Esophagus squamous epithelium (tissue), 4 donors: ENCODE results near the gene SORL1.

Experiments
- POLR2A ChIP-seq, 4 donors: fragments of 450-650 bp; IDR thresholded peaks; one replicate each; pipeline ENCODE4 v1.6.1; 2017; ENCODE audit warnings: antibody characterized with exemption in 4 of 4, mild to moderate bottlenecking in 4 of 4, moderate library complexity in 3 of 4
- TF ChIP-seq, protein P1 (sequence below), 6 experiments: fragments of 450-650 bp in 4 of 6; fragments of 200-600 bp in 2 of 6; sonication (generic) in 2 of 6; IDR thresholded peaks; one replicate each; pipeline ENCODE4 v1.5.1; 2016 to 2019; ENCODE audit warnings: antibody characterized with exemption in 6 of 6, mild to moderate bottlenecking in 4 of 6, moderate library complexity in 4 of 6

DNA sequence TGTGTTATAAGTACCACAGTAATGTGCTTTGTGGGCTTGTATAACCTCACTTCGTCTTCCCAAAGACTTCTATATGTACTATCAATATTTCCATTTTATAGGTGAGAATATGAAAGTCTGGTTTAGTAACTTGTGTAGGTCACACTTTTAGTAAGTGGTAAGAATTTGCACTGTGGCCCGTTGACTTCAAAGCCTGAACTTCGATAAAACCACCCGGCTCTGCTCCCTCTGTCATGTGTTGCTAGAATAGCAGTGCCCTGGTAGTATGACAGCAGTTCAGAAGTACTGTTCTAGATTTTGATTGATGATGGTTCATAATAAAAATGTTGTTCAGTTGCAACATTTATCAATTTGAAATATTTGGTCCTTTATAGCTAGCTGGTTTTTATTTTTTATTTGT is 110.9 kb downstream of the SORL1 start:
- TF ChIP-seq, protein P1, sequence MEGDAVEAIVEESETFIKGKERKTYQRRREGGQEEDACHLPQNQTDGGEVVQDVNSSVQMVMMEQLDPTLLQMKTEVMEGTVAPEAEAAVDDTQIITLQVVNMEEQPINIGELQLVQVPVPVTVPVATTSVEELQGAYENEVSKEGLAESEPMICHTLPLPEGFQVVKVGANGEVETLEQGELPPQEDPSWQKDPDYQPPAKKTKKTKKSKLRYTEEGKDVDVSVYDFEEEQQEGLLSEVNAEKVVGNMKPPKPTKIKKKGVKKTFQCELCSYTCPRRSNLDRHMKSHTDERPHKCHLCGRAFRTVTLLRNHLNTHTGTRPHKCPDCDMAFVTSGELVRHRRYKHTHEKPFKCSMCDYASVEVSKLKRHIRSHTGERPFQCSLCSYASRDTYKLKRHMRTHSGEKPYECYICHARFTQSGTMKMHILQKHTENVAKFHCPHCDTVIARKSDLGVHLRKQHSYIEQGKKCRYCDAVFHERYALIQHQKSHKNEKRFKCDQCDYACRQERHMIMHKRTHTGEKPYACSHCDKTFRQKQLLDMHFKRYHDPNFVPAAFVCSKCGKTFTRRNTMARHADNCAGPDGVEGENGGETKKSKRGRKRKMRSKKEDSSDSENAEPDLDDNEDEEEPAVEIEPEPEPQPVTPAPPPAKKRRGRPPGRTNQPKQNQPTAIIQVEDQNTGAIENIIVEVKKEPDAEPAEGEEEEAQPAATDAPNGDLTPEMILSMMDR (IDR thresholded peaks at IDR 0.05) = no peak
- no peak for TF ChIP-seq POLR2A (IDR thresholded peaks at IDR 0.05)
